MM.1S (cell line): ENCODE results near the gene UTF1.
"Not testable (repeated sequence)": the region's sequence is repeated elsewhere in the genome, so short reads cannot be mapped to it uniquely, and the experiment has no call there.

Experiments used
- CTCF ChIP-seq: fragments of 300-600 bp; sonication (generic); IDR thresholded peaks from 2 replicates; pipeline ENCODE4 v1.5.1; 2016; ENCODE audit warnings: antibody characterized with exemption, low read length, mixed read lengths
- EZH2 ChIP-seq: fragments of 300-600 bp; sonication (generic); optimal IDR thresholded peaks from 2 replicates; pipeline ENCODE3; 2017; ENCODE audit warnings: low read depth, mild to moderate bottlenecking, antibody characterized with exemption, low read length, mixed read lengths
- EZH2phosphoT487 ChIP-seq: fragments of 300-600 bp; sonication (generic); IDR thresholded peaks from 2 replicates; pipeline ENCODE4 v1.6.1; 2018; ENCODE audit warnings: antibody characterized with exemption, low read length

- not testable (repeated sequence) for TF ChIP-seq CTCF, EZH2, EZH2phosphoT487
Measured at GRCh38 chr10:133221756-133222155, 8.3 kb upstream of the UTF1 start.
